DOHH2 (cell line): Measurements from ENCODE around the gene S1PR1.

Experiments
- EZH2phosphoT487 ChIP-seq: fragments of 200-600 bp; sonication (generic); IDR thresholded peaks from 2 replicates; pipeline ENCODE4 v1.6.1; 2017; ENCODE audit warnings: borderline replicate concordance, mild to moderate bottlenecking, antibody characterized with exemption, low read length, moderate library complexity, mixed read lengths
- TF ChIP-seq, protein P1 (sequence below): fragments of 200-600 bp; sonication (generic); IDR thresholded peaks from one replicate; pipeline ENCODE4 v1.5.1; 2014; ENCODE audit warnings: antibody characterized with exemption, mild to moderate bottlenecking, low read depth, low read length; ENCODE audit not compliant: poor library complexity, severe bottlenecking

DNA sequence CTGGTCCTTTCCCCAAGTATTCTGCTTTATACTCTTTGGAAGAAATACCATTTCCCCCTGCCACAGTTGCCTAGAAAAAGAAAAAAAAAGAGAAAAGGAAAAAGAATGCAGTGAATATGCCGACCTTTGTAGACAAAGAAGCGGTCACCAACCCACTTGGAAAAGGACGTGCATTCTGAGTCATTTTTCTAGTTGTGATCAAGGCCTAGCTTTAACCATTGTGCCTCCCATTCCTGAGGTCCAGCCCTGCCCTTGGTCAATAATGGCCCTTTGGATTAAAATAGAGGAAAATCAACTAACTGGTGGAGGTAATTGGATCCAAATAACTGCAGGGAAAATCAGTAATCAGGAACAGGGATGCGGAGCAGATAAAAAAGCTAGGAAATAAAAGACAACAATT lies 24.8 kb downstream of the S1PR1 start:
- TF ChIP-seq, protein P1, sequence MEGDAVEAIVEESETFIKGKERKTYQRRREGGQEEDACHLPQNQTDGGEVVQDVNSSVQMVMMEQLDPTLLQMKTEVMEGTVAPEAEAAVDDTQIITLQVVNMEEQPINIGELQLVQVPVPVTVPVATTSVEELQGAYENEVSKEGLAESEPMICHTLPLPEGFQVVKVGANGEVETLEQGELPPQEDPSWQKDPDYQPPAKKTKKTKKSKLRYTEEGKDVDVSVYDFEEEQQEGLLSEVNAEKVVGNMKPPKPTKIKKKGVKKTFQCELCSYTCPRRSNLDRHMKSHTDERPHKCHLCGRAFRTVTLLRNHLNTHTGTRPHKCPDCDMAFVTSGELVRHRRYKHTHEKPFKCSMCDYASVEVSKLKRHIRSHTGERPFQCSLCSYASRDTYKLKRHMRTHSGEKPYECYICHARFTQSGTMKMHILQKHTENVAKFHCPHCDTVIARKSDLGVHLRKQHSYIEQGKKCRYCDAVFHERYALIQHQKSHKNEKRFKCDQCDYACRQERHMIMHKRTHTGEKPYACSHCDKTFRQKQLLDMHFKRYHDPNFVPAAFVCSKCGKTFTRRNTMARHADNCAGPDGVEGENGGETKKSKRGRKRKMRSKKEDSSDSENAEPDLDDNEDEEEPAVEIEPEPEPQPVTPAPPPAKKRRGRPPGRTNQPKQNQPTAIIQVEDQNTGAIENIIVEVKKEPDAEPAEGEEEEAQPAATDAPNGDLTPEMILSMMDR, result no peak
- no peak for TF ChIP-seq EZH2phosphoT487
